Ascending aorta (tissue), 2 donors: Measurements from ENCODE around the gene KRTAP12-2. TPM values are rescaled to one million over a fixed set of nuclear protein-coding genes. Genes with fewer than 3 reads are reported as not detected.
A peak's percentile ranks its signal among the peaks of the same experiment; 100 is the strongest.
"Not testable (repeated sequence)": the region's sequence is repeated elsewhere in the genome, so short reads cannot be mapped to it uniquely, and the experiment has no call there.

Source experiments
- DNase-seq, 2 donors: peaks; one replicate each; pipeline ENCODE4 v3.0.0-alpha.2; 2019; ENCODE audit warnings: low spot score in 2 of 2
- H3K27ac ChIP-seq, 2 donors: fragments of 200-600 bp; sonication (generic); one replicate each; pipeline ENCODE4 v1.5.1; 2016 to 2017; ENCODE audit warnings: mild to moderate bottlenecking in 1 of 2
- H3K27me3 ChIP-seq: fragments of 200-600 bp; sonication (generic); one replicate; pipeline ENCODE4 v1.5.1; 2017
- H3K36me3 ChIP-seq, 2 donors: fragments of 200-600 bp; sonication (generic); one replicate each; pipeline ENCODE4 v1.5.1; 2016
- H3K4me1 ChIP-seq, 2 donors: fragments of 200-600 bp; sonication (generic); one replicate each; pipeline ENCODE4 v1.5.1; 2016 to 2017; ENCODE audit warnings: mild to moderate bottlenecking in 1 of 2
- H3K4me3 ChIP-seq, 2 donors: fragments of 200-600 bp; sonication (generic); one replicate each; pipeline ENCODE4 v1.5.1; 2016 to 2017; ENCODE audit warnings: mild to moderate bottlenecking in 1 of 2
- H3K9me3 ChIP-seq, 2 donors: fragments of 200-600 bp; sonication (generic); one replicate each; pipeline ENCODE4 v1.5.1; 2016
- intact Hi-C: fragments of 100-400 bp; cut with DNase I; formaldehyde crosslinking; loops from one replicate; pipeline ENCODE4 v1.15.1; 2023
- total RNA-seq: library from RNA; depleted of rRNA; stranded (reverse); fragments of >200 nt; gene quantifications from one replicate; pipeline ENCODE4 v1.1.0, GENCODE V29; 2016
- TF ChIP-seq, protein P1 (sequence below), 3 experiments: fragments of 200-600 bp in 2 of 3; fragments of 450-650 bp in 1 of 3; sonication (generic) in 2 of 3; IDR thresholded peaks; one replicate each; pipeline ENCODE4 v1.5.1; 2016 to 2019; ENCODE audit warnings: antibody characterized with exemption in 3 of 3, mild to moderate bottlenecking in 1 of 3, moderate library complexity in 1 of 3

KRTAP12-2 gene
- total RNA-seq, 1 donor from 2014 or later = not detected

DNA sequence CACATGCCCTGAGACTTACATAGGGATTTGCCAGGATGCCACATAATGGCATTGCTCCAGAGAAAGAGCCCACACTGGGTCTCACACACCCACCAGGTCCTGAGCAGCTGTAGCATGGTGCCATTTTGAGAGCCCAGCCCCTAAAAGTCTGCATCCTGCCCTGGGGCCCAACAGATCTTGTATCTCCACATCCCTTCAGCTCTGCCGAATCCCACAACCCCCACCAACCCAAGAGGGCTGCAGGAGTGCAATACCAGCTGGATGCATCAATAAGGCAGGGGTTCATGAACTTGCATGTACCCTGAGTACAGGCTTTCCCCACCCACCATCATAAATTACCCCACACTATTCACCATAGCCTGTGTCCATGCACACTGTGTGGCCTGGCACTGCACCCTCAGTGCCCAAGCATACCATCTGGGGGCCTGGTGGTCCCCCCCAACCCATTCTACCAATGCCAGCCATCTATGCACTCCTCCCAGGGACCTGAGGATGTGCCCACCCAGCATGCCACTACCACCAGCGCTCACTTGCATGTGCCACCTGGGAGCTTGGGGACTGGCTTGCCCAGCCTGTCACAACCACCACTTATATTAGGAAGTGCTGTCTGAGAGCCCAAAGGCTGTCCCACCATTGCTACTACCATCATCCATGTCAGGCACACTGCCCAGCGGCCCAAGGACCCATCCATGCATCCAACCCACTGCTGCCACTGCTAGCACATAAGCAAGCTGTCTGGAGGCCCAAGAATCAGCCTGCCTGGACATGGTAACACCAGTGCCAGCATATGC is 4.1 kb upstream of the KRTAP12-2 start:
- Histone ChIP-seq H3K36me3 (no peaks in the 10 kb centered on the region), H3K4me1 (no peaks in the 10 kb centered on the region), H3K9me3 (peaks cover 4 to 22% of the 10 kb centered on the region in 2 donors), H3K4me3 (no peak overlapping the region), H3K27me3 (no peaks in the 10 kb centered on the region), H3K27ac (no peak overlapping the region)
- intact Hi-C loops = no loop called here
- DNase-seq = peak in 1 of 2 donors; percentile 46
- TF ChIP-seq, protein P1, sequence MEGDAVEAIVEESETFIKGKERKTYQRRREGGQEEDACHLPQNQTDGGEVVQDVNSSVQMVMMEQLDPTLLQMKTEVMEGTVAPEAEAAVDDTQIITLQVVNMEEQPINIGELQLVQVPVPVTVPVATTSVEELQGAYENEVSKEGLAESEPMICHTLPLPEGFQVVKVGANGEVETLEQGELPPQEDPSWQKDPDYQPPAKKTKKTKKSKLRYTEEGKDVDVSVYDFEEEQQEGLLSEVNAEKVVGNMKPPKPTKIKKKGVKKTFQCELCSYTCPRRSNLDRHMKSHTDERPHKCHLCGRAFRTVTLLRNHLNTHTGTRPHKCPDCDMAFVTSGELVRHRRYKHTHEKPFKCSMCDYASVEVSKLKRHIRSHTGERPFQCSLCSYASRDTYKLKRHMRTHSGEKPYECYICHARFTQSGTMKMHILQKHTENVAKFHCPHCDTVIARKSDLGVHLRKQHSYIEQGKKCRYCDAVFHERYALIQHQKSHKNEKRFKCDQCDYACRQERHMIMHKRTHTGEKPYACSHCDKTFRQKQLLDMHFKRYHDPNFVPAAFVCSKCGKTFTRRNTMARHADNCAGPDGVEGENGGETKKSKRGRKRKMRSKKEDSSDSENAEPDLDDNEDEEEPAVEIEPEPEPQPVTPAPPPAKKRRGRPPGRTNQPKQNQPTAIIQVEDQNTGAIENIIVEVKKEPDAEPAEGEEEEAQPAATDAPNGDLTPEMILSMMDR (IDR thresholded peaks at IDR 0.05) = no peak

DNA sequence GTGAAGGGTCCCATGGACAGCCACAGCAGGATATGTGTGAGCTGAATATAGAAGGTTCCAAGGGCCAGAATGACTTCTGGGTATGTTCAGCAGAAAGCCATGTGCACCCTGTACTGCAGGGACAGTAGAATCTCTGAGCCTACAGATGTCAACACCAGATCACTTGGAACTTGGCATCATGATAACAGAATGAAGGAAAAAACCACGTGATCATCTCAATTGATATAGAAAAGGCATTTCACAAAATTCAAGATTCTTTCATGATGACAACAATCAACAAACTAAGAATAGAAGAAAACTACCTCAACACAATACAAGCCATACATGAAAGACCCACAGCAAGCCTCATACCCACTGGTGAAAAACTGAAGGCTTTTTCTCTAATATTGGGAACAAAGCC is 885 bp upstream of the KRTAP12-2 start:
- no peaks in the 10 kb centered on the region for H3K36me3 ChIP-seq
- H3K27me3 ChIP-seq = no peaks in the 10 kb centered on the region
- H3K27ac ChIP-seq = no peak overlapping the region
- no peak for DNase-seq
- H3K4me1 ChIP-seq = no peaks in the 10 kb centered on the region
- intact Hi-C loops = no loop called here
- peaks cover 4 to 13% of the 10 kb centered on the region in 2 donors for H3K9me3 ChIP-seq
- H3K4me3 ChIP-seq = no peak overlapping the region
- TF ChIP-seq, protein P1 (IDR thresholded peaks at IDR 0.05) = no peak

GRCh38 chr21:44664691-44665090 is 2.0 kb downstream of the KRTAP12-2 start:
- Histone ChIP-seq H3K27me3 (no peaks in the 10 kb centered on the region), H3K4me1 (no peaks in the 10 kb centered on the region), H3K4me3 (no peak overlapping the region), H3K36me3 (no peaks in the 10 kb centered on the region), H3K9me3 (no peaks in the 10 kb centered on the region), H3K27ac (no peak overlapping the region)
- peak in 1 of 2 donors; percentile 9 for DNase-seq
- TF ChIP-seq, protein P1 (IDR thresholded peaks at IDR 0.05) = no peak
- intact Hi-C loops = no loop called here

DNA sequence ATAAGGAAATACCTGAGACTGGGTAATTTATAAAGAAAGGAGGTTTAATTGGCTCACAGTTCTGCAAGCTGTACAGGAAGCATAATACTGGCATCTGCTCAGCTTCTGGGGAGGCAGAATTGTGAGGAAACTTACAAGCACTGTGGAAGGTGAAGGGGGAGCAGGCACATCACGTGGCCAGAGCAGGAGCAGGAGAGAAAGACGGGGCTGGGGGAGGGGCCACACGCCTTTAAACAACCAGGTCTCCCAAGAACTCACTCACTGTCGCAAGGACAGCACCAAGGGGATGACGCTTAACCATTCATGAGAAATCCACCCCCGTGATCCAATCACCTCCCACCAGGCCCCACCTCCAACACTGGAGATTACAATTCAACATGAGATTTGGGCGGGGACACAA is 5.2 kb downstream of the KRTAP12-2 start:
- H3K27ac ChIP-seq, DNase-seq, H3K36me3 ChIP-seq, H3K4me3 ChIP-seq, intact Hi-C loops, H3K9me3 ChIP-seq, H3K27me3 ChIP-seq, H3K4me1 ChIP-seq: not testable (repeated sequence)

DNA sequence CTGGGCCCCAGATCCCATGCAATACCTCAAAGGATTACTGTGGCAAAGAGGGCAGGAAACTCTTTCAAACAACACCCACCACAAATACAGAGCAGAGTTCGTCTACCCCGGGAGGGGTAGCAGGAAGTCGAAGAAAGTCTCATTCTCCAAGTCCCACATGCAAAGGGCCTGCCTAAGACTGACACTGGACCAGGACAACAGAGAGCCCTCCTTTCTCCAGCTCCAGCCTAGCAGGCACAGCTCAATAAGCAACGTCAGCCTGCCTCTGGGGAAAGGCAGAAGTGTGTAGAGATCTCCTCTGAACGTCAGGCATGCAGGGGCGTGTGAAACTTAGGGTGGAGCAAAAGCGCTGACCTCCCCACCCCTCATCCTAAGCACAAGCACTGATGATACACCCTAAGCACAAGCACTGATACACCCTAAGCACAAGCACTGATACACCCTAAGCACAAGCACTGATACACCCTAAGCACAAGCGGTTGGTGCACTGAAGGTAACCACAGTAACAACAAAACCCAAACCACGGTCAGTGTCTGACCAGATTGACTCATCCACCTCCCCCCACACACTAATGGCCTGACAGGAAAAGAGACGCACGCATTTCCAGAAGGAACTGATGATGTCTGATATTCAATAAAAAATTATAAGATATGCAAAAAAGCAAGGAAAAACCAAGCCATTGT is 7.7 kb downstream of the KRTAP12-2 start:
- H3K27ac ChIP-seq = no peak overlapping the region
- TF ChIP-seq, protein P1 (IDR thresholded peaks at IDR 0.05) = no peak
- H3K36me3 ChIP-seq = no peaks in the 10 kb centered on the region
- H3K27me3 ChIP-seq = no peaks in the 10 kb centered on the region
- no peaks in the 10 kb centered on the region for H3K4me1 ChIP-seq
- DNase-seq = no peak
- H3K9me3 ChIP-seq = no peaks in the 10 kb centered on the region
- H3K4me3 ChIP-seq = no peak overlapping the region
- intact Hi-C loops = no loop called here

DNA sequence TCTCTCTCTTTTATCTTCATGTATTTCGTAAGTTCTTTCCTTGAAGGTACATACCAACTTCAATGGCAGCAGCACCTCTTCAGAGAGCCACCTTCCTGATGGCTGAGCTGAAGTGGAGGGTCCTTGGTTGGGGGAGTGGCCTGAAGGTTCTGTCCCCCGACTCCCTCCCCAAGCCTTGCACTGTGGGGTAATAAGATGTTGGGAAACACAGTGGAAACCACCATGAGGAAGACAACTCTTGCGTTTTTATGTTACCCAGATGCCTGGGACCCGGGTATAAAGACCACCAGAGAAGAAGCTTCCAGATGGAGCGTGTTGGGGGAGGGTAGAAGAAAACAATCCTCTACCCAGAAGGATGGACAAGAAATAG is 8.2 kb downstream of the KRTAP12-2 start:
- TF ChIP-seq, protein P1 (IDR thresholded peaks at IDR 0.05) = no peak
- H3K9me3 ChIP-seq = no peaks in the 10 kb centered on the region
- H3K27ac ChIP-seq = no peak overlapping the region
- H3K4me1 ChIP-seq = no peaks in the 10 kb centered on the region
- H3K27me3 ChIP-seq = no peaks in the 10 kb centered on the region
- intact Hi-C loops = no loop called here
- H3K36me3 ChIP-seq = no peaks in the 10 kb centered on the region
- H3K4me3 ChIP-seq = no peak overlapping the region
- no peak for DNase-seq
